ENCODE measurements around the gene KLF15. TPM values are rescaled to one million over a fixed set of nuclear protein-coding genes. Genes with fewer than 3 reads are reported as not detected.

KLF15 gene
- total and polyA plus RNA-seq, 2 experiments from 2014 or later, result 3.5 to 19.8 TPM

GRCh38 chr3:126373146-126373613 is 16.0 kb upstream of the KLF15 start:
- no peaks in the 10 kb centered on the region for H3K36me3 ChIP-seq (ENCODE audit: insufficient read depth)
- H2AFZ ChIP-seq, result no peak overlapping the region
- no peak for TF ChIP-seq NANOG (IDR thresholded peaks at IDR 0.05; ENCODE audit: borderline replicate concordance)
- no peak for TF ChIP-seq EZH2phosphoT487 (IDR thresholded peaks at IDR 0.05; ENCODE audit: unreplicated experiment)
- no peak for TF ChIP-seq EZH2 (IDR thresholded peaks at IDR 0.05; ENCODE audit: low read depth, unreplicated experiment)
- no peak for TF ChIP-seq CTCF (conservative IDR thresholded peaks at IDR 0.05; ENCODE audit: low read depth in 2 of 2)
- TF ChIP-seq POLR2AphosphoS5 (IDR thresholded peaks at IDR 0.05; ENCODE audit: low read depth), result no peak
- no peak for TF ChIP-seq ZNF331 (CRISPR knock-in tag; IDR thresholded peaks at IDR 0.05; ENCODE audit: low read depth)
- TF ChIP-seq, protein P1, sequence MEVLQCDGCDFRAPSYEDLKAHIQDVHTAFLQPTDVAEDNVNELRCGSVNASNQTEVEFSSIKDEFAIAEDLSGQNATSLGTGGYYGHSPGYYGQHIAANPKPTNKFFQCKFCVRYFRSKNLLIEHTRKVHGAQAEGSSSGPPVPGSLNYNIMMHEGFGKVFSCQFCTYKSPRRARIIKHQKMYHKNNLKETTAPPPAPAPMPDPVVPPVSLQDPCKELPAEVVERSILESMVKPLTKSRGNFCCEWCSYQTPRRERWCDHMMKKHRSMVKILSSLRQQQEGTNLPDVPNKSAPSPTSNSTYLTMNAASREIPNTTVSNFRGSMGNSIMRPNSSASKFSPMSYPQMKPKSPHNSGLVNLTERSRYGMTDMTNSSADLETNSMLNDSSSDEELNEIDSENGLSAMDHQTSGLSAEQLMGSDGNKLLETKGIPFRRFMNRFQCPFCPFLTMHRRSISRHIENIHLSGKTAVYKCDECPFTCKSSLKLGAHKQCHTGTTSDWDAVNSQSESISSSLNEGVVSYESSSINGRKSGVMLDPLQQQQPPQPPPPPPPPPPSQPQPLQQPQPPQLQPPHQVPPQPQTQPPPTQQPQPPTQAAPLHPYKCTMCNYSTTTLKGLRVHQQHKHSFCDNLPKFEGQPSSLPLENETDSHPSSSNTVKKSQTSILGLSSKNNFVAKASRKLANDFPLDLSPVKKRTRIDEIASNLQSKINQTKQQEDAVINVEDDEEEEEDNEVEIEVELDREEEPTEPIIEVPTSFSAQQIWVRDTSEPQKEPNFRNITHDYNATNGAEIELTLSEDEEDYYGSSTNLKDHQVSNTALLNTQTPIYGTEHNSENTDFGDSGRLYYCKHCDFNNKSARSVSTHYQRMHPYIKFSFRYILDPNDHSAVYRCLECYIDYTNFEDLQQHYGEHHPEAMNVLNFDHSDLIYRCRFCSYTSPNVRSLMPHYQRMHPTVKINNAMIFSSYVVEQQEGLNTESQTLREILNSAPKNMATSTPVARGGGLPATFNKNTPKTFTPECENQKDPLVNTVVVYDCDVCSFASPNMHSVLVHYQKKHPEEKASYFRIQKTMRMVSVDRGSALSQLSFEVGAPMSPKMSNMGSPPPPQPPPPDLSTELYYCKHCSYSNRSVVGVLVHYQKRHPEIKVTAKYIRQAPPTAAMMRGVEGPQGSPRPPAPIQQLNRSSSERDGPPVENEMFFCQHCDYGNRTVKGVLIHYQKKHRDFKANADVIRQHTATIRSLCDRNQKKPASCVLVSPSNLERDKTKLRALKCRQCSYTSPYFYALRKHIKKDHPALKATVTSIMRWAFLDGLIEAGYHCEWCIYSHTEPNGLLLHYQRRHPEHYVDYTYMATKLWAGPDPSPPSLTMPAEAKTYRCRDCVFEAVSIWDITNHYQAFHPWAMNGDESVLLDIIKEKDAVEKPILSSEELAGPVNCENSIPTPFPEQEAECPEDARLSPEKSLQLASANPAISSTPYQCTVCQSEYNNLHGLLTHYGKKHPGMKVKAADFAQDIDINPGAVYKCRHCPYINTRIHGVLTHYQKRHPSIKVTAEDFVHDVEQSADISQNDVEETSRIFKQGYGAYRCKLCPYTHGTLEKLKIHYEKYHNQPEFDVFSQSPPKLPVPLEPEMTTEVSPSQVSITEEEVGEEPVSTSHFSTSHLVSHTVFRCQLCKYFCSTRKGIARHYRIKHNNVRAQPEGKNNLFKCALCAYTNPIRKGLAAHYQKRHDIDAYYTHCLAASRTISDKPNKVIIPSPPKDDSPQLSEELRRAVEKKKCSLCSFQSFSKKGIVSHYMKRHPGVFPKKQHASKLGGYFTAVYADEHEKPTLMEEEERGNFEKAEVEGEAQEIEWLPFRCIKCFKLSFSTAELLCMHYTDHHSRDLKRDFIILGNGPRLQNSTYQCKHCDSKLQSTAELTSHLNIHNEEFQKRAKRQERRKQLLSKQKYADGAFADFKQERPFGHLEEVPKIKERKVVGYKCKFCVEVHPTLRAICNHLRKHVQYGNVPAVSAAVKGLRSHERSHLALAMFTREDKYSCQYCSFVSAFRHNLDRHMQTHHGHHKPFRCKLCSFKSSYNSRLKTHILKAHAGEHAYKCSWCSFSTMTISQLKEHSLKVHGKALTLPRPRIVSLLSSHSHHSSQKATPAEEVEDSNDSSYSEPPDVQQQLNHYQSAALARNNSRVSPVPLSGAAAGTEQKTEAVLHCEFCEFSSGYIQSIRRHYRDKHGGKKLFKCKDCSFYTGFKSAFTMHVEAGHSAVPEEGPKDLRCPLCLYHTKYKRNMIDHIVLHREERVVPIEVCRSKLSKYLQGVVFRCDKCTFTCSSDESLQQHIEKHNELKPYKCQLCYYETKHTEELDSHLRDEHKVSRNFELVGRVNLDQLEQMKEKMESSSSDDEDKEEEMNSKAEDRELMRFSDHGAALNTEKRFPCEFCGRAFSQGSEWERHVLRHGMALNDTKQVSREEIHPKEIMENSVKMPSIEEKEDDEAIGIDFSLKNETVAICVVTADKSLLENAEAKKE (CRISPR knock-in tag; IDR thresholded peaks at IDR 0.05), result no peak
- no peak for TF ChIP-seq JUNB (IDR thresholded peaks at IDR 0.05; ENCODE audit: unreplicated experiment)
- no peak for TF ChIP-seq ETS1 (IDR thresholded peaks at IDR 0.05)
- TF ChIP-seq, protein P2, sequence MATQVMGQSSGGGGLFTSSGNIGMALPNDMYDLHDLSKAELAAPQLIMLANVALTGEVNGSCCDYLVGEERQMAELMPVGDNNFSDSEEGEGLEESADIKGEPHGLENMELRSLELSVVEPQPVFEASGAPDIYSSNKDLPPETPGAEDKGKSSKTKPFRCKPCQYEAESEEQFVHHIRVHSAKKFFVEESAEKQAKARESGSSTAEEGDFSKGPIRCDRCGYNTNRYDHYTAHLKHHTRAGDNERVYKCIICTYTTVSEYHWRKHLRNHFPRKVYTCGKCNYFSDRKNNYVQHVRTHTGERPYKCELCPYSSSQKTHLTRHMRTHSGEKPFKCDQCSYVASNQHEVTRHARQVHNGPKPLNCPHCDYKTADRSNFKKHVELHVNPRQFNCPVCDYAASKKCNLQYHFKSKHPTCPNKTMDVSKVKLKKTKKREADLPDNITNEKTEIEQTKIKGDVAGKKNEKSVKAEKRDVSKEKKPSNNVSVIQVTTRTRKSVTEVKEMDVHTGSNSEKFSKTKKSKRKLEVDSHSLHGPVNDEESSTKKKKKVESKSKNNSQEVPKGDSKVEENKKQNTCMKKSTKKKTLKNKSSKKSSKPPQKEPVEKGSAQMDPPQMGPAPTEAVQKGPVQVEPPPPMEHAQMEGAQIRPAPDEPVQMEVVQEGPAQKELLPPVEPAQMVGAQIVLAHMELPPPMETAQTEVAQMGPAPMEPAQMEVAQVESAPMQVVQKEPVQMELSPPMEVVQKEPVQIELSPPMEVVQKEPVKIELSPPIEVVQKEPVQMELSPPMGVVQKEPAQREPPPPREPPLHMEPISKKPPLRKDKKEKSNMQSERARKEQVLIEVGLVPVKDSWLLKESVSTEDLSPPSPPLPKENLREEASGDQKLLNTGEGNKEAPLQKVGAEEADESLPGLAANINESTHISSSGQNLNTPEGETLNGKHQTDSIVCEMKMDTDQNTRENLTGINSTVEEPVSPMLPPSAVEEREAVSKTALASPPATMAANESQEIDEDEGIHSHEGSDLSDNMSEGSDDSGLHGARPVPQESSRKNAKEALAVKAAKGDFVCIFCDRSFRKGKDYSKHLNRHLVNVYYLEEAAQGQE (IDR thresholded peaks at IDR 0.05; ENCODE audit: unreplicated experiment), result no peak
- no peak for TF ChIP-seq CREB1 (CRISPR knock-in tag; IDR thresholded peaks at IDR 0.05; ENCODE audit: low read depth)
- TF ChIP-seq STAT1 (IDR thresholded peaks at IDR 0.05; ENCODE audit: unreplicated experiment), result no peak
- no peak for TF ChIP-seq ZNF114 (CRISPR knock-in tag; IDR thresholded peaks at IDR 0.05)
- H3K4me2 ChIP-seq, result no peak overlapping the region
- H3F3A ChIP-seq (replicated peaks; ENCODE audit: low read depth), result no peaks in the 10 kb centered on the region
- peaks cover 13% of the 10 kb centered on the region for H3K4me1 Mint-ChIP-seq
- H3K4me3 Mint-ChIP-seq, result no peak overlapping the region
- no peaks in the 10 kb centered on the region for H3K79me2 ChIP-seq (replicated peaks; ENCODE audit: insufficient read depth)
- ATAC-seq (no peak), DNase-seq (ENCODE audit: low spot score) (no peak)
- H4K20me1 ChIP-seq (replicated peaks; ENCODE audit: insufficient read depth), result no peaks in the 10 kb centered on the region
- no peaks in the 10 kb centered on the region for H3K36me3 Mint-ChIP-seq (ENCODE audit: low read depth)
- H3K27me3 Mint-ChIP-seq (ENCODE audit: insufficient read depth, low read depth, poor library complexity), result no peaks in the 10 kb centered on the region
- no peak overlapping the region for H3K27ac Mint-ChIP-seq
- no peak overlapping the region for H3K27ac ChIP-seq (ENCODE audit: low read depth)
- no peaks in the 10 kb centered on the region; the same call in 1 of the 2 replicates for H3K9me2 ChIP-seq (ENCODE audit: insufficient read depth)
- H3K4me3 ChIP-seq, result no peak overlapping the region
- H3K27me3 ChIP-seq (ENCODE audit: insufficient read depth), result no peaks in the 10 kb centered on the region
- H3K9me3 Mint-ChIP-seq, result no peaks in the 10 kb centered on the region
- no peaks in the 10 kb centered on the region for H3K4me1 ChIP-seq (ENCODE audit: insufficient read depth)
